ENCODE results near the gene STPG3.

DNA sequence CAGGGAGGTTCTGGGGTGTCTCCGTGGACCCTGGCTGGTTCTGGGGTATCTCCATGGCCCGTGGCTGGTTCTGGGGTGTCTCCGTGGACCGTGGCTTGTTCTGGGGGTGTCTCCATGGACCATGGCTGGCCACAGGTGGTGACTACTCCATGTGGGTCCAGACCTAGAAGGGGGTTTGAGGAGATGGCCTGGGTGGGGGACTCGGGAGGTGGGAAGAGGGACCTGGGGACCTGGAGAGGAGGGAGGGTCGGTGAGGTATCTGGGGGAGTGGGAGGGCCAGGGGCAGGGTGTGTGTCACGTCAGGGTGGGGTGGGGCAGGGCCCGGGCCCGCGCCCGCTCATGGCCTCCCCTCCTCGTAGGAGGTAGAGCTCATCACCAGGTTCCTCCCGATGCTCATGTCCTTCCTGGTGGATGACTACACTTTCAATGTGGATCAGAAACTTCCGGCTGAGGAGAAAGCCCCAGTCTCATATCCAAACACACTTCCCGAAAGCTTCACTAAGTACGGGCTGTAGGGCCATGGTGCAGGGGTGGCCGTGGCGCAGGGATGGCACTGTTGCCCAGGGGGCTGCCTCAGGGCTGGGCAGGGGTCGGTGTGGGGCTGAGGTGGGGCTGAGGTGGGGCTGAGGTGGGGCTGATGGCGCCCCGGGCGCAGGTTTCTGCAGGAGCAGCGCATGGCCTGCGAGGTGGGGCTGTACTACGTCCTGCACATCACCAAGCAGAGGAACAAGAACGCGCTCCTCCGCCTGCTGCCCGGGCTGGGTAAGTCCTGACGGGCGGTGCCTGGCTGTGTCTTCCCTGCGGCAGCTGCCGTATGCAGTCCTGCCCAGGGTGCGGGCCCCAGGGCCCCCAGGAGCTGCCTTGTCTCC is 15.7 kb downstream of the STPG3 start:
- no peak for TF ChIP-seq CTCF (IDR thresholded peaks at IDR 0.05)
- TF ChIP-seq POLR2A (IDR thresholded peaks at IDR 0.05) = no peak
- TF ChIP-seq POLR2AphosphoS5 (IDR thresholded peaks at IDR 0.05) = no peak
- no peak for TF ChIP-seq EP300 (IDR thresholded peaks at IDR 0.05)
